ENCODE measurements around the gene GNL2. TPM values are rescaled to one million over a fixed set of nuclear protein-coding genes. Genes with fewer than 3 reads are reported as not detected.
"Not testable (repeated sequence)": the region's sequence is repeated elsewhere in the genome, so short reads cannot be mapped to it uniquely, and the experiment has no call there.

Gene GNL2
- total RNA-seq, 1 experiment from 2014 or later = 121 TPM

DNA sequence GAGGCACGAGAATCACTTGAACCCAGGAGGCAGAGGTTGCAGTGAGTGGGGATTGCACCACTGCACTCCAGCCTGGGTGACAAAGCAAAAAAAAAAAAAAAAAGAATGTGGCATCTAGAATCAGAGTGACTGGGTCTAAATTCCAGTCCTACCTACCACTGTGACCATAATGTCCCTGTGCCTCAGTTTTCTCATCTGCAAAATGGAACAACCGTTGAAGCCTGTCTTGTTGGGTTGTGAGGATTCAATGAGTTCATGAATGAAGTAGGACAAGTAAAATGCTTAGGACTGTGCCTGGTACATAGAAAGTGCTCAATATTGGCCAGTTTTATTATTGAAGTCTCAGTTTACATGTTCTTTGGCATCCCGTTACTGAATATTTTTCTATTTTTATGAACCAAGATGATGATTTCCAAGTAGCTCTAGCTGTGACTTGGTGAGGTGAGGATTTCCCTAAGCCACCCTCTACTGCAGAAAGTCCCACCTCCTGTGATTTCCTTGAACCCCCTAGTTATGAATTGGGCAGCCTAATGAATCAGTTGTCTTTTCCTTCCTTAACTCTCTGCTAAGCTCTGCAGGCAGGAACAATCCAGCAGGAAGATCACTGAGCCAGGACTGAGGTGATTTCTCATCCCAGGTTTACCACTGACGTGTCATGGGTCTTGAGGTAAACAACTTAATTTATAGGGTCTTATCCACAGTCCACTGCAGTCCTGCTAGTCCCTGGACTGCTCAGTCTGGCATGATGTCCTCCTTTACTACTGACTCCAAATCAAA lies 62.2 kb downstream of the GNL2 start:
- intact Hi-C loops (cut with micrococcal nuclease; ENCODE audit: unreplicated experiment) = no loop called here
- Histone ChIP-seq H3K27me3 (replicated peaks; ENCODE audit: insufficient read depth, low read depth, low read length, poor library complexity) (no peaks in the 10 kb centered on the region), H3K4me3 (ENCODE audit: low read depth, low read length, poor library complexity, severe bottlenecking) (no peak overlapping the region), H3K36me3 (ENCODE audit: insufficient read depth, low read length, poor library complexity, severe bottlenecking) (peaks cover 10% of the 10 kb centered on the region), H3K27ac (ENCODE audit: low read depth, low read length, poor library complexity, severe bottlenecking) (no peak overlapping the region), H3K9me3 (ENCODE audit: low read depth, low read length, poor library complexity, severe bottlenecking) (no peaks in the 10 kb centered on the region), H3K4me1 (ENCODE audit: insufficient read depth, low read length, poor library complexity, severe bottlenecking) (no peaks in the 10 kb centered on the region)
- BruUV-seq (replicated peaks) = no TSS peak
- no peak for DNase-seq (ENCODE audit: low spot score)
- ChIA-PET CTCF (no interaction called here), POLR2A (ENCODE audit: low non-redundant PET) (no interaction called here)
- TF ChIP-seq, protein P1, sequence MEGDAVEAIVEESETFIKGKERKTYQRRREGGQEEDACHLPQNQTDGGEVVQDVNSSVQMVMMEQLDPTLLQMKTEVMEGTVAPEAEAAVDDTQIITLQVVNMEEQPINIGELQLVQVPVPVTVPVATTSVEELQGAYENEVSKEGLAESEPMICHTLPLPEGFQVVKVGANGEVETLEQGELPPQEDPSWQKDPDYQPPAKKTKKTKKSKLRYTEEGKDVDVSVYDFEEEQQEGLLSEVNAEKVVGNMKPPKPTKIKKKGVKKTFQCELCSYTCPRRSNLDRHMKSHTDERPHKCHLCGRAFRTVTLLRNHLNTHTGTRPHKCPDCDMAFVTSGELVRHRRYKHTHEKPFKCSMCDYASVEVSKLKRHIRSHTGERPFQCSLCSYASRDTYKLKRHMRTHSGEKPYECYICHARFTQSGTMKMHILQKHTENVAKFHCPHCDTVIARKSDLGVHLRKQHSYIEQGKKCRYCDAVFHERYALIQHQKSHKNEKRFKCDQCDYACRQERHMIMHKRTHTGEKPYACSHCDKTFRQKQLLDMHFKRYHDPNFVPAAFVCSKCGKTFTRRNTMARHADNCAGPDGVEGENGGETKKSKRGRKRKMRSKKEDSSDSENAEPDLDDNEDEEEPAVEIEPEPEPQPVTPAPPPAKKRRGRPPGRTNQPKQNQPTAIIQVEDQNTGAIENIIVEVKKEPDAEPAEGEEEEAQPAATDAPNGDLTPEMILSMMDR (conservative IDR thresholded peaks at IDR 0.05; ENCODE audit: low read depth, low read length) = no peak
- no peak for TF ChIP-seq EZH2 (IDR thresholded peaks at IDR 0.05; ENCODE audit: borderline replicate concordance, low read depth, low read length, poor library complexity, severe bottlenecking)

DNA sequence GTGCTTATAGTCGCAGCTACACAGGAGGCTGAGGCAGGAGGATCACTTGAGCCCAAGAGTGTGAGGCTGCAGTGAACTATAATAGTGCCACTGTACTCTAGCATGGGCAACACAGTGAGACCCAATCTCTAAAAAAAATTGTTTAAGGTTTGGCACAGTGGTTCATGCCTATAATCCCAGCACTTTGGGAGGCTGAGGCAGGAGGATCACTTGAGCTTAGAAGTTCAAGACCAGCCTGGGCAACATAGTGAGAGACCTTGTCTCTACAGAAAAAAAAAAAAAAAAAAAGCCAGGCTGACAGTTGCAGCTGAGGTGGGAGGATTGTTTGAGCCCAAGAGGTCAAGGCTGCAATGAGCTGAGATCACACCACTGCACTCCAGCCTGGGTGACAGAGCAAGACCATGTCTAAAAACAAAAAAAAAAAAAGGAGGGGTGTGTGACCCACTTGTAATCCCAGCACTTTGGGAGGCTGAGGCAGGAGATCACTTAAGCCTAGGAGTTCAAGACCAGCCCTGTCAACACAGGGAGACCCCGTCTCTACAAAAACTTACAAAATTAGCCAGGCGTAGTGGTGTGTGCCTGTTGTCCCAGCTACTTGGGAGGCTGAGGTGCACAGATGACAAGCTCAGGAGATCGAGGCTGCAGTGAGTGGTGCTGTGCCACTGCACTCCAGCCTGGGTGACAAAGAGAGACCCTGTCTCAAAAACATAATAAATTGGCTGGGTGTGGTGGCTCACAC lies 63.1 kb downstream of the GNL2 start:
- H3K27ac ChIP-seq (ENCODE audit: low read depth, low read length, poor library complexity, severe bottlenecking); H3K36me3 ChIP-seq (ENCODE audit: insufficient read depth, low read length, poor library complexity, severe bottlenecking); H3K9me3 ChIP-seq (ENCODE audit: low read depth, low read length, poor library complexity, severe bottlenecking); H3K27me3 ChIP-seq (replicated peaks; ENCODE audit: insufficient read depth, low read depth, low read length, poor library complexity); H3K4me1 ChIP-seq (ENCODE audit: insufficient read depth, low read length, poor library complexity, severe bottlenecking); POLR2A ChIA-PET (ENCODE audit: low non-redundant PET); H3K4me3 ChIP-seq (ENCODE audit: low read depth, low read length, poor library complexity, severe bottlenecking); BruUV-seq (replicated peaks); CTCF ChIA-PET; intact Hi-C loops (cut with micrococcal nuclease; ENCODE audit: unreplicated experiment); DNase-seq (ENCODE audit: low spot score): not testable (repeated sequence)

DNA sequence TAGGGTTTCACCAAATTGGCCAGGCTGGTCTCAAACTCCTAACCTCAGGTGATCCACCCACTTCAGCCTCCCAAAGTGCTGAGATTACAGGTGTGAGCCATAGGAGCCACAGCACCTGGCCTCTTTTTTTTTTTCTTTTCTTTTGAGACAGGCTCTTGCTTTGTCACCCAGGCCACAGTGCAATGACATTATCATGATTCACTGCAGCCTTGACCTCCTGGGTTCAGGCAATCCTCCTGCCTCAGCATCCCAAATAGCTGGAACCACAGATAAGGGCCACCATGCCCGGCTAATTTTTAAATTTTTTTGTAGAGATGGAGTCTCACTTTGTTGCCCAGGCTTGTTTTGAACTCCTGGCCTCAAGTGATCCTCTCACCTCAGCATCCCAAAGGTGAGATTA lies 65.8 kb downstream of the GNL2 start:
- DNase-seq (ENCODE audit: low spot score); CTCF ChIA-PET; intact Hi-C loops (cut with micrococcal nuclease; ENCODE audit: unreplicated experiment); H3K36me3 ChIP-seq (ENCODE audit: insufficient read depth, low read length, poor library complexity, severe bottlenecking); H3K4me3 ChIP-seq (ENCODE audit: low read depth, low read length, poor library complexity, severe bottlenecking); H3K27me3 ChIP-seq (replicated peaks; ENCODE audit: insufficient read depth, low read depth, low read length, poor library complexity); H3K27ac ChIP-seq (ENCODE audit: low read depth, low read length, poor library complexity, severe bottlenecking); H3K4me1 ChIP-seq (ENCODE audit: insufficient read depth, low read length, poor library complexity, severe bottlenecking); H3K9me3 ChIP-seq (ENCODE audit: low read depth, low read length, poor library complexity, severe bottlenecking); BruUV-seq (replicated peaks): not testable (repeated sequence)
- POLR2A ChIA-PET (ENCODE audit: low non-redundant PET) = interaction anchor here (0.7 kb wide), 1 partner anchor 19 kb away, joined by 11 read pairs; no protein-coding TSS in a partner anchor

DNA sequence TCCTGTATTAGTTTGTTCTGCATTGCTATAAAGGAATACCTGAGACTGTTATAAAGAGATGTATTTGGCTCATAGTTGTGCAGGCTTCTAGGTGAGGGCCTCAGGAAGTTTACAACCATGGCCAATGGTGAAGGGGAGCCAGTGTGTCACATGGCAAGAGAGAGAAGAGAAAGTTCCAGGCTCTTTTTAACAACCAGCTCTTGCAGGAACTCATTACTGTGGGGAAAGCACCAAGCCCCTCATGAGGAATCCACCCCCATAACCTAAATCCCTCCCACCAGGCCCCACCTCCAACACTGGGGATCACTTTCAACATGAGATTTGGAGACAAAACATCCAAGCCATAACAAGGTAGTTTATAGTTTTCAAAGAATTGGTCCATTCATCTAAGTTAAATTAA lies 76.1 kb downstream of the GNL2 start:
- Histone ChIP-seq H3K36me3 (ENCODE audit: insufficient read depth, low read length, poor library complexity, severe bottlenecking) (no peaks in the 10 kb centered on the region), H3K27ac (ENCODE audit: low read depth, low read length, poor library complexity, severe bottlenecking) (no peak overlapping the region), H3K9me3 (ENCODE audit: low read depth, low read length, poor library complexity, severe bottlenecking) (no peaks in the 10 kb centered on the region), H3K4me1 (ENCODE audit: insufficient read depth, low read length, poor library complexity, severe bottlenecking) (no peaks in the 10 kb centered on the region), H3K27me3 (replicated peaks; ENCODE audit: insufficient read depth, low read depth, low read length, poor library complexity) (no peaks in the 10 kb centered on the region), H3K4me3 (ENCODE audit: low read depth, low read length, poor library complexity, severe bottlenecking) (no peak overlapping the region)
- TF ChIP-seq EZH2 (IDR thresholded peaks at IDR 0.05; ENCODE audit: borderline replicate concordance, low read depth, low read length, poor library complexity, severe bottlenecking) = no peak
- TF ChIP-seq, protein P1 (conservative IDR thresholded peaks at IDR 0.05; ENCODE audit: low read depth, low read length) = no peak
- BruUV-seq (replicated peaks) = no TSS peak
- POLR2A ChIA-PET (ENCODE audit: low non-redundant PET) = no interaction called here
- CTCF ChIA-PET = no interaction called here
- intact Hi-C loops (cut with micrococcal nuclease; ENCODE audit: unreplicated experiment) = no loop called here
- no peak for DNase-seq (ENCODE audit: low spot score)

DNA sequence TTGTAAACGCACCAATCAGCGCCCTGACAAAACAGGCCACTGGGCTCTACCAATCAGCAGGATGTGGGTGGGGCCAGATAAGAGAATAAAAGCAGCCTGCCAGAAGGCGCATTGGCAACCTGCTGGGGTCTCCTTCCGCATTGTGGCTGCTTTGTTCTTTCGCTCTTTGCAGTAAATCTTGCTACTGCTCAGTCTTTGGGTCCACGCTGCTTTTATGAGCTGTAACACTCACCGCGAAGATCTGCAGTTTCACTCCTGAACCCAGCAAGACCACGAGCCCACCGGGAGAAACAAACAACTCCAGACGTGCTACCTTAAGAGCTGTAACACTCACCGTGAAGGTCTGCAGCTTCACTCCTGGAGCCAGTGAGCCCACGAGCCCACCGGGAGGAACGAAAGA lies 76.8 kb downstream of the GNL2 start:
- H3K36me3 ChIP-seq (ENCODE audit: insufficient read depth, low read length, poor library complexity, severe bottlenecking); CTCF ChIA-PET; intact Hi-C loops (cut with micrococcal nuclease; ENCODE audit: unreplicated experiment); BruUV-seq (replicated peaks); DNase-seq (ENCODE audit: low spot score); H3K27me3 ChIP-seq (replicated peaks; ENCODE audit: insufficient read depth, low read depth, low read length, poor library complexity); H3K4me3 ChIP-seq (ENCODE audit: low read depth, low read length, poor library complexity, severe bottlenecking); H3K4me1 ChIP-seq (ENCODE audit: insufficient read depth, low read length, poor library complexity, severe bottlenecking); H3K27ac ChIP-seq (ENCODE audit: low read depth, low read length, poor library complexity, severe bottlenecking); H3K9me3 ChIP-seq (ENCODE audit: low read depth, low read length, poor library complexity, severe bottlenecking): not testable (repeated sequence)
- POLR2A ChIA-PET (ENCODE audit: low non-redundant PET) = interaction anchor here (0.6 kb wide), 1 partner anchor 15 kb away, joined by 3 read pairs; no protein-coding TSS in a partner anchor

DNA sequence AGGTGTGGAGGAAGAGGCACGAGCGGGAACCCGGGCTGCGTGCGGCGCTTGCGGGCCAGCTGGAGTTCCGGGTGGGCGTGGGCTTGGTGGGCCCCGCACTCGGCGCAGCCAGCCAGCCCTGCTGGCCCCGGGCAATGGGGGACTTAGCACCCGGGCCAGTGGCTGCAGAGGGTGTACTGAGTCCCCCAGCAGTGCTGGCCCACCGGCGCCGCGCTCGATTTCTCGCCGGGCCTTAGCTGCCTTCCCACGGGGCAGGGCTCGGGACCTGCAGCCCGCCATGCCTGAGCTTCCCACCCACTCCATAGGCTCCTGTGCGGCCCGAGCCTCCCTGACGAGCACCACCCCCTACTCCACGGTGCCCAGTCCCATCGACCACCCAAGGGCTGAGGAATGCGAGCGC lies 77.5 kb downstream of the GNL2 start:
- intact Hi-C loops (cut with micrococcal nuclease; ENCODE audit: unreplicated experiment); DNase-seq (ENCODE audit: low spot score); POLR2A ChIA-PET (ENCODE audit: low non-redundant PET); H3K36me3 ChIP-seq (ENCODE audit: insufficient read depth, low read length, poor library complexity, severe bottlenecking); H3K27me3 ChIP-seq (replicated peaks; ENCODE audit: insufficient read depth, low read depth, low read length, poor library complexity); H3K9me3 ChIP-seq (ENCODE audit: low read depth, low read length, poor library complexity, severe bottlenecking); BruUV-seq (replicated peaks); CTCF ChIA-PET; H3K27ac ChIP-seq (ENCODE audit: low read depth, low read length, poor library complexity, severe bottlenecking); H3K4me3 ChIP-seq (ENCODE audit: low read depth, low read length, poor library complexity, severe bottlenecking); H3K4me1 ChIP-seq (ENCODE audit: insufficient read depth, low read length, poor library complexity, severe bottlenecking): not testable (repeated sequence)

All from A673 (cell line).